Ramos (cell line): ENCODE results near the gene GNE.
"Not testable (repeated sequence)": the region's sequence is repeated elsewhere in the genome, so short reads cannot be mapped to it uniquely, and the experiment has no call there.

ENCODE experiments used
- in situ Hi-C: fragments of 300-500 bp; cut with MboI; formaldehyde crosslinking; loops from one replicate; pipeline ENCODE4 v1.14.3; 2022; ENCODE audit warnings: low sequenced_read_pairs; ENCODE audit not compliant: unreplicated experiment

GNE gene

DNA sequence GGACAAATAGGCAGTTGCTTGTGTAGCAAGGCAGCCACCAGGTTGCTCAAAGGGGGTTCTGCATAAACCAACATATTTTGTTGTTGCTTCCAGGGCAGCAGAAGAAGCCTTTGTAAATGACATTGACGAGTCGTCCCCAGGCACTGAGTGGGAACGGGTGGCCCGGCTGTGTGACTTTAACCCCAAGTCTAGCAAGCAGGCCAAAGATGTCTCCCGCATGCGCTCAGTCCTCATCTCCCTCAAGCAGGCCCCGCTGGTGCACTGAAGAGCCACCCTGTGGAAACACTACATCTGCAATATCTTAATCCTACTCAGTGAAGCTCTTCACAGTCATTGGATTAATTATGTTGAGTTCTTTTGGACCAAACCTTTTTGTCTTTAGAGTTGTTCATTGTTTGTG is 46.7 kb downstream of the GNE start:
- in situ Hi-C loops = no loop called here

DNA sequence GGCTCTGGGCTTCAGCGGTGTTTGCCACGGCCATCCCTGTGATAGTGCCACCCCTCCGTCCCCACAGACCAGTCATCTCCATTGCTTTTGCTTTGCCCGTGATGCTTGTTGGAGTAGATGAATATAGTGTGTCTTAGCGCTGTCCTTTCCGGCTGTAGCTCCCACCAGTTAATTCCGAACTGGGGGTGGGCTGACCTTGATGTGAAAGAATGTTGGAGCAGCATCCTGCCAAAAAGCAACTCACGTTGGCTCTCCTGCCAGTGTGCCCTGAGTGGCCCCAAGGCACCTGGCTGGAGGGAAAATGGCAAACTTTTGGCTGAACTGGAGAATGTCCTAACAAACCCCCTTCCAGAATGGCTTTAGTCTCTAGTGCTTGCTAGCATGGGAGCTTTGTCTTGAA is 47.5 kb downstream of the GNE start:
- in situ Hi-C loops = no loop called here

DNA sequence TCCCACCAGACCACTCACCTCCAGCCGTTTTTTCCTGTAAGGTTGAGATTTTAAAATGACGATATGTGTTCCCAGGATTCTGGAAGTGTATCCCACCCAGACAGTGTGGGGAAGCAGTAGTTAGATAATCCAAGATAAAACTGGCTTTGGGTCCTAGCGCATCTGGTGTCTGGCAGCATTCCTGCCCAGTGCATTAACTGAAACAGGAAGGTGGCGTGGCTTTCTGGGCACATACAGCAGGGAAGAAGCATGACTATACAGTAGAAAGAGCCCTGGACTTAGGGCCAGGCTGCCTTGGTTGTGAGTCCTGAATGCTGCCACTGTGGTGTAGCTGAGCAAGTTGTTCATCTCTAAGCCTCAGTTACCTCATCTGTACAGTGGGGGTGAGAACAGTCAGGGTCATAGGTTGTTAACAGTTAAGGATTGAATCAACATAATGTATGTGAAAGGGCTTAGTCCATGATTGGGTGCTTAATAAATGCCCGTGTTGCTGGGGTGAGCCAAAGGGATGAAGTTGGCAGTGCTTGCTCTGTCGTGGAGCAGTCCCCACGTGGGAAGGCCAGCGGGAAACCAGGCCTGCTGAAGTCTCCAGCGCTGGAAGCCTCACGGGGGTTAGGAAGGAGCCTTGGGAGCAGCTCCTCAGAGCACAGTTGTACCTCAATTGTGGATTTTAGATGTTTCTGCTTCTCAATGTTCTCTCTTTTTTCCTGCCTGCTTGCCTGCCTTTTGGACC is 49.6 kb downstream of the GNE start:
- in situ Hi-C loops = no loop called here

DNA sequence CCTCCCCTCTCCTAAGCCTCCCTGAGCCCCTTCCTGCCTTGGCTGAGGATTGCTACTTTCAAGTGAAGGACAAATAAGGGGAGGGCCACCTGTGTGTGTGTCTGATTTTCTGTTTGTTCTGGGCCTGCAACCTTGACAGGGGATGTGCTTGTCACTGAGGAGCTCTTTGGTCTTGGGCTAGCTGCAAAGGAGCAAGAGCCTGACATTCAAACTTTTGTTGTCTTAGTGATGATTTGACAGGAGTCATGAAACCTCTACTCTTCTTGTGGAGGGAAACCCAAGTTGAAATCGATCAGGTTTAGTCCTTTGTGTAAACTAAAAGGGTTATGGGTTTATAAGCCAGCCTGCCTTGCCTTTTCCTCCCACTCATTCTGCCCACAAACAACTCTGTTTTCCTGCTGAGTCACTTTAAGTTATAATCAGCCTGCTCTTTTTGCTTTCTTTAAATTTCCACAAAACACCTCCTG is 50.7 kb downstream of the GNE start:
- in situ Hi-C loops = no loop called here

DNA sequence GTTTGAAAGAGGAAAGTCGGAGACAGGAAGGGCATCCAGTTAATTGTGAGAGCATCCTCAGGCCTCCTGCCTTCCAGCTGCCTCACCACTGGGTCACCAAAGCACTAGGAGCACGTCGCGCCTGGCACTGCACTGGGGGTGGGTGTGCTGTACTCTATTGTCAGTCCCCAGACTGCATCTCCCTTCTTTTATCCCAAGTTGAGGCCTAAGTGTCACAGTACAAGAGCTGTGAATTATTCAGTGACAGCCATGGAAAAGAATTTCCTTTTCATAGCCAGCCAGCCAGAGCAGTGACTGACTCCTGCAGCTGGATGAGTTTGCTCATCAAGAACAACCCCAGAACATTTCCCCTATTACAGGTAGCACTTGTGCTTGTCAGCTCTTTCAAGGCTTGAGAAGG is 51.2 kb downstream of the GNE start:
- in situ Hi-C loops = no loop called here

DNA sequence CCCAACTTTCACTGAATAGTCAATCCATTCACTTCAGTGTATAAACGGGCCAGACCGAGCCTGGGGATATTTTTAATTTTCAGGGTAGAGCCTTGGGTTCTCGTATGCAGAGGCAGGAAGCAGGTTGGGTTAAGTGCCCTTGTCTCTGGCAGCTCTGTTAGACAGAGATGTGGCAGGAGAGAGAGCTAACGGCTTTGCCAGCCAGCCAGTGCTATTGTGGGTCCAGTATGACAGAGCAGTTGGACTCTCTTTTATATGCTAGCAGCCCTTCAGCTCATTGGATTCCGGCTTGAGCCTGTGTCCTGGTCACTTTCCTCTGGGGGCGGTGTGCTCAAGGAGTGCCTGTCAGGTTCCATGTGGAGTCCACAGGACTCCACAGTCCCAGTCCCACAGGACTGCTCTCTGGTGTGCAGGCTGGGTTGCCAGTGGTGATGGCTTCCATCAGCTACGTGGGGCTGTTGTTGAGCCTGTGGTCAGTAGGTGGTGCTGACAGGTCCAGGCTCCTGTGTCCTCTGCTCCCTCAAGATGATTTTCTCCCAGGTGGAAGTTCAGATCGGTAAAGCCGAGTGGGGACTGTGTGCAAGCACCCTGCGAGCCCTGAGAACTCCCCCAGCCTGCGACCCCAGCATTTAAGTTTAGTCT is 53.2 kb downstream of the GNE start:
- in situ Hi-C loops = no loop called here

DNA sequence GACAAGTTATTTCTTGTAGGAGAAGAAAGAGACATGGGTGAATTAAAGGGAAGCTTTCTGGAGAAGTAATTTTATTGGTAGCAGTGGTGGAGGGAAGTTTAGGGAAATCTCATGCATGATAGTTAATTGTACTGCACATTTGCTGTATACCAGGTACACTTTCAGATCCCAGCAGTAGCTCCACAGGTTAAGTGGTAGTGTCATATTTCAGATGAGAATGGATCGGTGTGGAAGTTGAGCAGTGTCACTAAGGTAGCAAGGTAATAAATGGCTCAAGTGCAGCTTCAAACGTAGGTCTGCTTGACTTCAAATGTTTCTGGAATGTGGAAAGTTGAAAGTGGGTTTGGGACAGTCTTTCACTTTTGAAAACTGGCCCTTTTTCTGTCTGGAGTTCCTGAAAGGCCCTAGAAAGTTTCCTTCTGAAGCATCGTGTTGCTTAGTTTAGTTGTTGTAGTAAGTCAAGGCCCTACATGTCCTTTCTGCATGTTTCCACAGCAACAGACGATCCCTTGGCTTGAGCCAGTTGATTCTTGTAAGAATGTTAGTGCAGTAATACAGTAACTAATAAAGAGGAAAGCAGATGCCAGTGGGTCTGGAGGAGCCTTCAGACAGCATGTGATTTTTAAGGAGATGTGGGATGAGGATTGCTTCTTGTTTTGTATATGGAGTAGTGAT is 63.8 kb downstream of the GNE start:
- in situ Hi-C loops = no loop called here

DNA sequence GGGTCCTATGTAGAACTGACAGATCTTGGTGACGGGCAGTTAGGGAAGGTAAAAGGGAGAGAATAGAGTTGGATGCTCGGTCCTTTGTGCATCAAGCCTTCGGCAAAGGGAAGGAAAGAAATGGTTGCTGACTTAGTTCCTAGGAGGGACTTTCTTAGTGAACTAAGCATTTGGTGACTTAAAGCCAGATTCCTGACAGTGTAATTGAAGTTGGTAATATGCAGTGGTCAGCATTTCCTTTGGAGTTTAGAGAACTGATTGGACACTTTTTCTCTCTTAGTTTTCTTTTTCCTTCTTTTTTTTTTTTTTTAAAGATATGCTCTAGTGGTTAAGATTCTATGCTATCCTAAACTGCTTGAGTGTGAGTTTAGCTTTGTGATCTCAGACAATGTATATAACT is 65.2 kb downstream of the GNE start:
- in situ Hi-C loops = no loop called here

DNA sequence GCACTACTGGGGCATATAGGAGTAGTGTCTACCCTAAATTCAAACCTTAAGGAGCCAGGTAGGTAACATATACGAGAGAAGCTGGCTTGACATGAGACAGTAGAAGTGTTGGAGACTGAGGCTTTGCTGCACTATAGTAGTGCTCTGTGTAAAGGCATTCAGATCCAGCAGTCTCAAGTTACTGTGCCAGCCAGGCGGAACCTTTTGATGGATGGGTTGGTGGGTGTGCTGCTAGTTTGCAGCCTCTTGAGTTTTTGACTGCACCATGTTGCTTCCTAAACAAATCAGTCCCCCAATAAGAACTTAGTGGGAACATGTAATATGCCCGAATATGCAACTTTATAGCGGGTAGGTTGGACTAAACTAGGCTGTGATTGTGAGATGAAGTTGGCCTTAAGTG is 66.1 kb downstream of the GNE start:
- in situ Hi-C loops = no loop called here

DNA sequence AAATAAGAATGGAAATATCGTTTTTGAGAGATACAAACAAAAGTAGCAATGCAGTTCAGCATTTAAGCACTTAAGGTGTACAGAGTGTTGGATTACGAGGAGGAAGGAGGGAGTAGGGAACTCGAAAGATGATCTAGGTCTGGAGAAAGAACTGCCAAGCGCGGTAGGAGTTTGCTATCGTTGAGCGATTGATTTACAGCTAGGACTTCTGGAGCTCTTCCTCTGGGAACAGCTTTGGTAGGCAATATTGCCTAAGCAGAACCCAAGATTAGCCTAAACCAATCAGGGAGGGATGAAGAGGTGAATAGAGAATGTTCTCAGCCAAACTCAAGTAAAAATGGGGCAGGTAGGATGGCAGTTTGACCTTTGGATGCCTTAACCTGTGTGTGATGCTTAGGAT is 66.6 kb downstream of the GNE start:
- in situ Hi-C loops = no loop called here

DNA sequence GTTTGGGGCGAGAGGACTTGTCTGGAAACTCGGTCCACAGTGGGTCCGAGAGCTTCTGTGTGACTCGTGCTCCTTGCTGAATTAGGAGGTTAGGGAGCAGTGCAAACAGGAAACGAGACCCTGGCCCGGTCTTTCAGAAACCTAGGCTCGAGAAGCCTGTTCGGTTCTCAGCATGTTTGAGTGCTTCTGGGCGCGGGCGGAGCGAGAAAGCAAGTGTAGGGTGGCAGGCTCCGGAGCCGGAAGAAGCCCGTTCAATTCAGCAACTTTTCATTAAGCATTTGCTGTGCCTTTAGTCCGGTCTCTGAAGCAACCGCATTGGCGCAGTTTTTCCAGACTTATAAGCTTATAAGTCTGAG is 67.0 kb downstream of the GNE start:
- in situ Hi-C loops = no loop called here

DNA sequence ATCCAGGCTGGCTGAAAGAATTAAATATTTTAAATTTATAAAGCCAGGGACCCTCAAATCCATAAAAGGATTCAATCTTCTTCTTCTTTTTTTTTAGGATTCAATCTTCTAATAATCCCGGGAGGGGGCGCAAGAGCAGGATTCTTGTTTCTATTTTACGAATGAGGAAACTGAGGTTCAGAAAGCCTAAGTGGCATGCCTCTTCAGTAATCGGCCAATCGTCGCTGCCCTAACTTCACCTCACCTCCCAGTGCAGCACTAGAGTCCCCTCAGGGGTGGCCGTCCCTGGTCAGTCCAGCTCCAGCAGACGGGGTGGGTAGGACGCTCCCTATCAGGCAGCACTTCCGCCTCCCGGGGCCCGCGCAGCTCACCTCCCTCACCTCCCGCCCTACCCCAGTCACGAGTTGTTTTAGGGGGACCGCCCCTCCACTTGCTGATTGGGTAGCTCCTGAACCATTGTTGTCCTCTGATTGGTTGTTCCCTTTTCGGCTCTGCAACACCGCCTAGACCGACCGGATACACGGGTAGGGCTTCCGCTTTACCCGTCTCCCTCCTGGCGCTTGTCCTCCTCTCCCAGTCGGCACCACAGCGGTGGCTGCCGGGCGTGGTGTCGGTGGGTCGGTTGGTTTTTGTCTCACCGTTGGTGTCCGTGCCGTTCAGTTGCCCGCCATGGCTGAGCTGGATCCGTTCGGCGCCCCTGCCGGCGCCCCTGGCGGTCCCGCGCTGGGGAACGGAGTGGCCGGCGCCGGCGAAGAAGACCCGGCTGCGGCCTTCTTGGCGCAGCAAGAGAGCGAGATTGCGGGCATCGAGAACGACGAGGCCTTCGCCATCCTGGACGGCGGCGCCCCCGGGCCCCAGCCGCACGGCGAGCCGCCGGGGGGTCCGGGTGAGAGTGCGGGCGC is 67.6 kb downstream of the GNE start, which contains the start of gene CLTA:
Gene CLTA, plus strand, starts transcription at position 534 of the 902 bp plus-strand sequence. Its CDS starts 136 bp downstream, at position 670.
- in situ Hi-C loops = no loop called here

DNA sequence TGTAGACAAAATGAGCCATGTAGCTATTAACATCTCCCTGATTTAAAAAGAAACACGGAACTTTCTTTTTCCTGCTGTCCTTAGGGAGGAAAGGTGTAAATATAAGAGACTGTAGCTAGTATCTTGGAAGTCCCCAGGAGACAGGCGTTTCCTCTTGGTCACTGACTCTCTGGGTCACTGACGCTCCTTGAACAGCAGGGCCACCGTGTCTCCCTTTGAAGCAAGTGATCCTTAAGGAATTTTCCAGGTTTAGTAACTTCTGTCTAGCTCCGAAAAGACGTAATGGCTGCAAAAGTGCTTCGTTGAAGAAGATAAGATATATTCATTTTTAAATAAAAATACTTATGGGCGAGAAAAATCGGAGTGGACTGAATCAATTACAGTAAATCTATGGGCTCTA is 68.3 kb downstream of the GNE start:
- in situ Hi-C loops = no loop called here

DNA sequence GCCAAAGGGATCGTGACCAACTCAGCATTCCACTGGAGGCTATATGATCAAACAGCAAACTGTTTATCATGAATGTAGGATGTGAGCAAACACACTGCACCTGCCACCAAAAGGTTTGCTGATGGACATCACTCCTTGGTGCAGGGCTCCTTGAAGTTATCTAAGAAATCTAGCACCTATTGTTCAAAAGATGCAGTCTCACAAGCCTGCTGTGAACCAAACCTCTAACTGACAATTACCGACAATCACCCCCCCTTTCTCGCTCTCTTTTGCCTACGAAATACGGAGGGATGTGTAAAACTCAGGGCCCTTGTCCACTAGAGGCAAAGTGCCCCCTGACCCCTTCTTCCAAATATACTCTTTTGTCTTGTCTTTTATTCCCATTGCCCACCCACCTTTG is 70.0 kb downstream of the GNE start:
- in situ Hi-C loops = no loop called here

DNA sequence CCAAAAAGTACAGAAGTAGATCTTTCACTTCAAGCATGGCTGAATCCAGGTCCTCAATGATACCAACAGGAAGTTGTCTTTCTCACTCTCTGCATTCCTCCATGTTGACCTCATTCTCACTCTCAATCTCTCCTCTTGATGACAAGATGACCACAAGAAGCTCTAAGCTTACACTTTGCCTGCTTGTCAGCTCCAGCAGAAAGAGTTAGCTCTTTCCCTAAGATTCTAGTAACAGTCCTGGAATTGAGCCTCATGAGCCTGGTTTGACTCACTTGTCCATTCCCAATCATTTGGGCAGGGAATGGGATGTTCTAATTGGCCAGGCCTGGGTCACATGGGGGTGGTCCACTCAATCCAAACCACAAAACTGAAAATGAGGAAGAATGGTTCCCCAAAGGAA is 70.8 kb downstream of the GNE start:
- in situ Hi-C loops = no loop called here

DNA sequence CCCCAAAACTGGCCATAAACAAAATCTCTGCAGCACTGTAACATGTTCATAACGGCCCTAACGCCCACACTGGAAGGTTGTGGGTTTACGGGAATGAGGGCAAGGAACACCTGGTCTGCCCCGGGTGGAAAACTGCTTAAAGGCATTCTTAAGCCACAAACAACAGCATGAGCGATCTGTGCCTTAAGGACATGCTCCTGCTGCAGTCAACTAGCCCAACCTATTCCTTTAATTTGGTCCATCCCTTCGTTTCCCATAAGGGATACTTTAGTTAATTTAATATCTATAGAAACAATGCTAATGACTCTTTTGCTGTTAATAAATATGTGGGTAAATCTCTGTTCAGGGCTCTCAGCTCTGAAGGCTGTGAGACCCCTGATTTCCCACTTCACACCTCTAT is 78.0 kb downstream of the GNE start:
- in situ Hi-C loops = not testable (repeated sequence)

DNA sequence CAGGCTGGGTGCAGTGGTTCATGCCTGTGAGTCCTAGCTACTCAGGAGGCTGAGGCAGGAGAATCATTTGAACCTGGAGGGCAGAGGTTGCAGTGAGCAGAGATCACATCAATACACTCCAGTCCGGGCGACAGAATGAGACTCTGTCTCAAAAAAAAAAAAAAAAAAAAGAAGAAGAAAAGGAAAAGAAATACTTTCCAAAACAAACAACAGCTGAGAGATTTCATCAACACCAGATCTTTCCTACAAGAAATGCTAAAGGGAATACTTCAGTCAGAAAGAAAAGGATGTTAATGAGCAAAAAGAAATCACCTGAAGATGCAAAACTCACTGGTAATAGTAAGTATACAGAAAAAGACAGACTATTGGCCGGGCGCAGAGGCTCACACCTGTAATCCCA is 80.7 kb downstream of the GNE start:
- in situ Hi-C loops = no loop called here

DNA sequence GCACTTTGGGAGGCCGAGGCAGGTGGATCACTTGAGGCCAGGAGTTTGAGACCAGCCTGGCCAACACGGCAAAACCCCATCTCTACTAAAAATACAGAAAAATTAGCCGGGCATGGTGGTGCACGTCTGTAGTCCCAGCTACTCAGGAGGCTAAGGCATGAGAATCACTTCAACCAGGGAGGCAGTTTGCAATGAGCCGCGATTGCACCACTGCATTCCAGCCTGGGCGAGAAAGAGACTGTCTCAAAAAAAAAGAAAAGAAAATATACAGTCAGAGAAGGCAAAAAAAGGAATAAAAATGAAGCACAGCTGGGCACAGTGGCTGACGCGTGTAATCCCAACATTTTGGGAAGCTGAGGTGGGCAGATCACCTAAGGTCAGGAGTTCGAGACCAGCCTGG is 81.8 kb downstream of the GNE start:
- in situ Hi-C loops = not testable (repeated sequence)

DNA sequence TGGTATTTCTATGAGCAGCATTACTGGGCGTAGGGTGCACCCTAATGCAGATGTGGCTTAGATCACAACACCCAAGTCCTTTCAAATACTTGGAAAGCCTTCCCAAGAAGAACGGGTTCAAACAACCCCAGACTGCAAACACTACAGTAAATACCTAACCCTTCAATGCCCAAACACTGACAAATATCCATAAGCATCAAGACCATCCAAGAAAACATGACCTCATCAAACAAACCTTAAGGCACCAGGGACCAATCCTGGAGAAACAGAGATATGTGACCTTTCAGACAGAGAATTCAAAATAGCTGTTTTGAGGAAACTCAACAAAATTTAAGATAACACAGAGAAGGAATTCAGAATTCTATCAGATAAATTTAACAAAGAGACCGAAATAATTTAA is 83.0 kb downstream of the GNE start:
- in situ Hi-C loops = not testable (repeated sequence)

DNA sequence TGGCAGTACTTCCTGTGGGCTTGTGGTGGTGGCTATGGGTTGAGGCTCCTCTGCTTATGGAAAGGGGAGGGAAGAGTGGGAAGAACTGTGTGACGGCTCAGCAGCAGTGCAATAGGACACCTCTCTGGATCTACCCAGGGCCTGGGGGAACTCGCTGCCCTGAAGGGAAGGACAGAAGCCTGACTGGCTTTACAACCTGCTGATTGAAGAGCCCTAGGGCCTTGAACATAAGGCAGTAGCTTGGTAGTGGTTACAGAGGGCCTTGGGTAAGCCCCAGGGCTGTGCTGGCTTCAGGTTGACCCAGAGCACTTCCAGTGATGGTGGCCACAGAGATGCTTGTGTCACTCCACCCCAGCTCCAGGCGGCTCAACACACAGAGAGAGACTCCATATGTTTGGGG is 83.5 kb downstream of the GNE start:
- in situ Hi-C loops = no loop called here

DNA sequence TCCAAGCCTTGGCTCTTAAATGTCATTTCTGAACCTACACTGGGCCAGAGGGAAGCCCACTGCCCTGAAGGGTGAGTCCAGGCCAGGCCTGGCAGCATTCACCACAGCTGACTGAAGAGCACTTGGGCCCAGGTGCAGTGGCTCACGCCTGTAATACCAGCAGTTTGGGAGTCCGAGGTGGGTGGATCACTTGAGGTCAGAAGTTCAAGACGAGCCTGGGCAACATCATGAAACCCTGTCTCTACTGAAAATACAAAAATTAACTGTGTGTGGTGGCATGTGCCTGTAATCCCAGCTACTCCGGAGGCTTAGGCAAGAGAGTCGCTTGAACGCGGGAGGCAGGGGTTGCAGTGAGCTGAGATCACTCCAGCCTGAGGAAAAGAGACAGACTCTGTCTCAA is 84.0 kb downstream of the GNE start:
- in situ Hi-C loops = no loop called here
